ENCODE data around the gene IRAK4.

DNA sequence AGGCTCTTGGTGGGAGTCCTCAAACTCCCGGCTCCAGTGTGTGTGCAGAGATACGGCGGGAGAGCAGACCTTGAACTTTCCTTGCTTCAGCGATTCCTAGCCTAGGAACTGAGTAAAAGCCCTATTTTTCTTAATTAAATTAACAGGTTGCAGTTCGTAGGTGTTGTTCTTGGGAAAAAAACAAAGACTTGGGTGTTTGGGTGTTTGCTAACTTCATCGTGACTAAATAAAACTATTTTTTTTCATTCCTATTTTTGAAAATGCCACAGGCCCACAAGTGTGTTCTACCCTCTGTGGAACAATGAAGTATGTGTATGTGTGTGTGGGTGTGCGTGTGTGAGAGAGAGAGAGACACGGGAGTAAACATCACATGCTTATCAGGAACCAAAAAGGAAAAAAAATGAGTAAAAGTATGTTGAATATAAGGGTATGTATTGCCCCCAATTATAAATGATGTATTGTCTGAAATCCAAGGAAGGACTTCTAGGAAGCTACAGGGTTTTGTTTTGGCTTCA, 77.8 kb downstream of the IRAK4 start:
- TF ChIP-seq, protein P1, sequence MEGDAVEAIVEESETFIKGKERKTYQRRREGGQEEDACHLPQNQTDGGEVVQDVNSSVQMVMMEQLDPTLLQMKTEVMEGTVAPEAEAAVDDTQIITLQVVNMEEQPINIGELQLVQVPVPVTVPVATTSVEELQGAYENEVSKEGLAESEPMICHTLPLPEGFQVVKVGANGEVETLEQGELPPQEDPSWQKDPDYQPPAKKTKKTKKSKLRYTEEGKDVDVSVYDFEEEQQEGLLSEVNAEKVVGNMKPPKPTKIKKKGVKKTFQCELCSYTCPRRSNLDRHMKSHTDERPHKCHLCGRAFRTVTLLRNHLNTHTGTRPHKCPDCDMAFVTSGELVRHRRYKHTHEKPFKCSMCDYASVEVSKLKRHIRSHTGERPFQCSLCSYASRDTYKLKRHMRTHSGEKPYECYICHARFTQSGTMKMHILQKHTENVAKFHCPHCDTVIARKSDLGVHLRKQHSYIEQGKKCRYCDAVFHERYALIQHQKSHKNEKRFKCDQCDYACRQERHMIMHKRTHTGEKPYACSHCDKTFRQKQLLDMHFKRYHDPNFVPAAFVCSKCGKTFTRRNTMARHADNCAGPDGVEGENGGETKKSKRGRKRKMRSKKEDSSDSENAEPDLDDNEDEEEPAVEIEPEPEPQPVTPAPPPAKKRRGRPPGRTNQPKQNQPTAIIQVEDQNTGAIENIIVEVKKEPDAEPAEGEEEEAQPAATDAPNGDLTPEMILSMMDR (IDR thresholded peaks at IDR 0.05), result no peak
- no peak for TF ChIP-seq POLR2AphosphoS5 (IDR thresholded peaks at IDR 0.05)
